ENCODE data around the gene C1orf198.

DNA sequence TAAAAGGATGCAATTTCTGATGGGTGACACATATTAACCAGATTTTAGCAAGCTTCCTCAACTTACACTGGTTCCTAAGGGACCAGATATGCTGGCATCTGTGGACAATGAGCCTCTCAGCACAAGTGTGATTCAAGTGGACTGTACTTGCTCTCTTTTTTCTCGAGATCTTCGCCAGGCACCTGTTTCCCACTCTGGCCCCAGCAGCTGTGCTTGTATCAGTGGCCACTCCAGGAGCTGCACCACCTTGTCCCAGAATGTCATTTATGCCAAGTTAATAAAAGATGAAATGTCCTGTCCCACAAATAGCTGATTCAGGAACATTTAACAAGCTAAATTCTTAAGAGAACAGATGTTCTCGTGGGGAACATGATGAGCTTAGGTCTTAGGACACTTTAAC lies 14.6 kb downstream of the C1orf198 start:
- TF ChIP-seq, protein P1, sequence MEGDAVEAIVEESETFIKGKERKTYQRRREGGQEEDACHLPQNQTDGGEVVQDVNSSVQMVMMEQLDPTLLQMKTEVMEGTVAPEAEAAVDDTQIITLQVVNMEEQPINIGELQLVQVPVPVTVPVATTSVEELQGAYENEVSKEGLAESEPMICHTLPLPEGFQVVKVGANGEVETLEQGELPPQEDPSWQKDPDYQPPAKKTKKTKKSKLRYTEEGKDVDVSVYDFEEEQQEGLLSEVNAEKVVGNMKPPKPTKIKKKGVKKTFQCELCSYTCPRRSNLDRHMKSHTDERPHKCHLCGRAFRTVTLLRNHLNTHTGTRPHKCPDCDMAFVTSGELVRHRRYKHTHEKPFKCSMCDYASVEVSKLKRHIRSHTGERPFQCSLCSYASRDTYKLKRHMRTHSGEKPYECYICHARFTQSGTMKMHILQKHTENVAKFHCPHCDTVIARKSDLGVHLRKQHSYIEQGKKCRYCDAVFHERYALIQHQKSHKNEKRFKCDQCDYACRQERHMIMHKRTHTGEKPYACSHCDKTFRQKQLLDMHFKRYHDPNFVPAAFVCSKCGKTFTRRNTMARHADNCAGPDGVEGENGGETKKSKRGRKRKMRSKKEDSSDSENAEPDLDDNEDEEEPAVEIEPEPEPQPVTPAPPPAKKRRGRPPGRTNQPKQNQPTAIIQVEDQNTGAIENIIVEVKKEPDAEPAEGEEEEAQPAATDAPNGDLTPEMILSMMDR (IDR thresholded peaks at IDR 0.05) = no peak
- TF ChIP-seq EZH2phosphoT487 (IDR thresholded peaks at IDR 0.05) = no peak
- TF ChIP-seq EZH2 (IDR thresholded peaks at IDR 0.05) = no peak

All from neural progenitor cell (in vitro differentiated cells).